Activated T-cell treated with anti-CD3 and anti-CD28 coated beads, Interleukin-2, amount 50 U/mL, for 1 hour (primary cell): ENCODE measurements around the gene C19orf38.
A peak's percentile ranks its signal among the peaks of the same experiment; 100 is the strongest.
"Not testable (repeated sequence)": the region's sequence is repeated elsewhere in the genome, so short reads cannot be mapped to it uniquely, and the experiment has no call there.

ENCODE experiments used
- DNase-seq: peaks from one replicate; pipeline ENCODE4 v3.0.0-alpha.2; 2020

C19orf38 gene

DNA sequence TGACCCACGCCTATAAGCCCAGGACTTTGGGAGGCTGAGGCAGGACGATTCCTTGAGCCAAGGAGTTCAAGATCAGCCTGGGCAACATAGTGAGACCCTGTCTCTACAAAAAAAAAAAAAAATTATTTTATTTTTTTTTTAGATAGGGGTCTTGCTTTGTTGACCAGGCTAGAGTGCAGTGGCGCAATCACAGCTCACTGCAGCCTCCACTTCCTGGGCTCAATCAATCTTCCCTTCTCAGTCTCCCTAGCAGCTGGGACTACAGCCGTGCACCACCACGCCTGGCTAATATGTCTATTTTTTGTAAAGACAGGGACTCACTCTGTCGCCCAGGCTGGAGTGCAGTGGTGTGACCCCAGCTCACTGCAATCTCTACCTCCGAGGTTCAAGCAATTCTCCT, 4.7 kb downstream of the C19orf38 start:
- no peak for DNase-seq

- DNase-seq: no peak
Observed at GRCh38 chr19:10854350-10855089, 6.3 kb downstream of the C19orf38 start.

DNA sequence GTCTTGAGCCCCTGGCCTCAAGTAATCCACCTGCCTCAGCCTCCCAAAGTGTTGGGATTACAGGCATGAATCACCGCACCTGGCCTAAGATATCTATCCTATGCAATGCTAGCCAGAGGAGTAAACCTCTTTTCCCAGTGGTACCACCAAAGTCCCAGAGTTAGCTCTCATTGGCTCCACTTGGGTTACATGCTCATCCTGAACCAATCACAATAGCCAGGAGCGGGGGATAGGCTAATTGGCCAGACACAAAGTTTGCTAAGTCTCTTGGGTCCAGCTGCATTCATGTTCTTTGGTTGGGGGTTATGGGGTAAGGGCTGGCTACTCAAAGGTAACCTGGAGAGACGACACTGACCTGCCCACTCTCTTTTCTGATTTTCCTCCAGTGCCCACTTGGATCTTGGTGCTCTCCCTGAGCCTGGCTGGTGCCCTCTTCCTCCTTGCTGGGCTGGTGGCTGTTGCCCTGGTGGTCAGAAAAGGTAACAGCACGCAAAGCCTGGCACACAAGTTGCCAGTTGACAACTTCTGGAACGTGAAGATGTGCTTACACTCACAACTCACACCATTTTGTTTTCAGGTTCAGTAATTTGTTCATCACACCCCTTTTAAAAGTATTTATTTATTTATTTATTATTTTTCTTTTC, 7.8 kb downstream of the C19orf38 start:
- DNase-seq: no peak

DNA sequence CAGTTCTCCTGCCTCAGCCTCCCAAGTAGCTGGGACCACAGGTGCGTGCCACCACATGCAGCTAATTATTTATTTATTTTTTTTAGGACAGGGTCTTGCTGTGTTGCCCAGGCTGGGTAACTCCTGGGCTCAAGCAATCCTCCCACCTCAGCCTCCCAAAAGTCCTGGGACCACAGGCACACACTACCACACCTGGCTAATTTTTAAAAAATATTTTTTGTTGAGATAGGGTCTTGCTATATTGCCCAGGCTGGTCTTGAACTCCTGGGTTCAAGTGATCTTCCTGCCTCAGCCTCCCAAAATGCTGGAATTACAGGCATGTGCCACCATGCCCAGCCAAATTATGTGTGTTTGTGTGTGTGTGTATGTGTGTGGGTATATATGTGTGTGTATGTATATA, 8.7 kb downstream of the C19orf38 start:
- DNase-seq: not testable (repeated sequence)

DNA sequence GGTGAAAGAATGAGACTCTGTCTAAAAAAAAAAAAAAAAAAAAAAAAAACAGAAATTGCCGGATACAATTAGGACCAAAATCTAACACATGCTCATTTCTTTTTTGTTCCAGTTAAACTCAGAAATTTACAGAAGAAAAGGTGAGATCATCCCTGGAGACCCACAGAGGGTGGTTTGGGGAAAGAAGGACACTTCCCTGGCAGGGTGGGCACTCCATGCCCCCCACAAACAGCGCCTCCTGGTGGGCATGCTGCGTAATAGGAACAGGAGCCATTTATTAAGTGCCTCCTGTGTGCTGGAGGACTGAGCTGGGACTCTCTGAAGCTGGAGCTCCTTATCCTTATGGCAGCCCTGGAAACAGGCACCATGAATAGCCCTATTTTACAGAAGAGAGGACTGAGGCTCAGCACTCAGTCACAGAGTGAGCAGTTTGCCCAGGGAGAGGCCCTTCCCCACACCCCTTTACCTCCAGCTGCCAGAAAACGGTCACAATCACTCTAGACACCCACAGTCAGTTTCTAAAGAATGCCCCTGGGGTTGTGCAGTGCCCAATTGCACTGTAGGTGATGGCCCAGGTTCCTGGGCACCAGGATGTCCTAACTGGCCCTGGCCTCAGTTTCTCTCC, 10.1 kb downstream of the C19orf38 start:
- DNase-seq: no peak

DNA sequence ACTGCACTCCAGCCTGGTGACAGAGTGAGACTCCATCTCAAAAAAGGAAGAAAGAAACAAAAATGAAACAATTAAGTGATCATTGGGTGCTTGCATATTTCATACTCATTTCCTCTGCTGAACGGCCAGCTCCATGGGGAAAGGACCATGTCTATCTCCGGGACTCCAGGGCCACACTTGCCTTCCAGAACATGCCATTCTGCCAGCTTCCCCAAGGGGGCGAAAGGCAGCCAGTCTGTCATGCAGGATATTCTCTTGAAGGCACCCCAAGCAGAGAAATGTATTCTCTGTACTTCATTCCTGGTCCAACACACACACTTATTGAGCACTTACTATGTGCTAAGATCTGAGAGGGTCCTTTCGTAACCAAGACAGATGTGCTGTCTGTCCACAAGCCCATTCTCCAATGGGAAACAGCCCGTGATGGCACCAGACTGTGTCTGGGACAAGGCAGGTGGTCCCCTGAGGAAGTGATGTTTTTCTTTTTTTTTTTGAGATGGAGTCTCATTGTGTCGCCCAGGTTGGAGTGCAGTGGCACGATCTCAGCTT, 13.0 kb downstream of the C19orf38 start:
- peak; percentile 34 for DNase-seq

DNA sequence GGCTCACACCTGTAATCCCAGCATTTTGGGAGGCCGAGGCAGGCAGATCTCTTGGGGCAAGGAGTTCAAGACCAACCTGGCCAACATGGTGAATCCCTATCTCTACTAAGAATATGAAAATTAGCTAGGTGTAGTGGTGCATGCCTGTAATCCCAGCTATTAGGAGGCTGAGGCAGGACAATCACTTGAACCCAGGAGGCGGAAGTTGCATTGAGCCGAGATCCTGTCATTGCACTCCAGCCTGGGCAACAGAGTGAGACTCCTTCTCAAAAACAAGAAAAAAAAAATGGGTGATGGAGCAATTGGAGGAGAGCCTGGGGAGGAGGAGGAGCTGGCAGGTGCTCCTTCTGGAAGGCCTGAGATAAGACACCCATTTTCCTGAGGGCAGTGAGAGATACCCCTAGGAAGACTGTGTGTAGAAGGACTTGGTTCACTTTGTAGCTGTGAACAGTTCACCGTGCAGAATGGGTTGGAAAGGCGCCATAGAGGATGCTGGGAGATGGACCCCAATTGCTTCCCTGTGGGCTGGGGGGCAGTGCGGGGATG, 14.4 kb downstream of the C19orf38 start:
- no peak for DNase-seq

- no peak for DNase-seq
Observed at GRCh38 chr19:10863107-10863717, 15.0 kb downstream of the C19orf38 start.

DNA sequence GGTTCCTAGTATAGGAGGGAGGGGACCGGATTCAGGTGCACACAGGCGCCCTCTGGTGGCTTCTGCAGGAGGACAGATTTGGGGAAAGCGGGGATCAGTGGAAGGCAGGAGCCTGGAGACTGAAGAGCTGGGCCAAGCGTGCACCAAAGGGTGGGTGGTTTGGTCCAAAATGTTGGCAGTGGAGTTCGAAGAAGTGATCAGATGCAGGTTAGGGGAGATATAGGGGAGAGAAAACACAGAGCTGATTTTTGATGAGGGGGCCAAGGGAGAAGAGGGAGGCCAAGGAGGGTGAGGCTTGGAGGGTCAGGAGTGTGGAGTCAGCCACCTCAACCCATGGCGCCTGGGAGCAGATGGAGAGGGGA, 16.3 kb downstream of the C19orf38 start:
- DNase-seq: peak; percentile 80

DNA sequence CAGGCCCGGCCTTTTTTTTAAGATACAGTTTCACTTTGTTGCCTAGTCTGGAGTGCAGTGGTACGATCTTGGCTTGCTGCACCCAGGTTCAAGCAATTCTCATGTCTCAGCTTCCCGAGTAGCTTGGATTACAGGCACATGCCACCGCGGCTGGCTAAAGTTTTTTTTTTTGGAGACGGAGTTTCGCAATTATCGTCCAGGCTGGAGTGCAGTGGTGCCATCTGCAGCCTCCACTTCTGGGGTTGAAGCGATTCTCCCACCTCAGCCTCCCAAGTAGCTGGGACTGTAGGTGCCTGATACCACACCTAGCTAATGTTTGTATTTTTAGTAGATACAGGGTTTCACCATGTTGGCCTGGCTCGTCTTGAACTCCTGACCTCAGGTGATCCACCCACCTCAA, 18.3 kb downstream of the C19orf38 start:
- DNase-seq: no peak

- DNase-seq: no peak
Observed at GRCh38 chr19:10868872-10869547, 20.8 kb downstream of the C19orf38 start.

GRCh38 chr19:10869872-10870311, 21.7 kb downstream of the C19orf38 start:
- not testable (repeated sequence) for DNase-seq

DNA sequence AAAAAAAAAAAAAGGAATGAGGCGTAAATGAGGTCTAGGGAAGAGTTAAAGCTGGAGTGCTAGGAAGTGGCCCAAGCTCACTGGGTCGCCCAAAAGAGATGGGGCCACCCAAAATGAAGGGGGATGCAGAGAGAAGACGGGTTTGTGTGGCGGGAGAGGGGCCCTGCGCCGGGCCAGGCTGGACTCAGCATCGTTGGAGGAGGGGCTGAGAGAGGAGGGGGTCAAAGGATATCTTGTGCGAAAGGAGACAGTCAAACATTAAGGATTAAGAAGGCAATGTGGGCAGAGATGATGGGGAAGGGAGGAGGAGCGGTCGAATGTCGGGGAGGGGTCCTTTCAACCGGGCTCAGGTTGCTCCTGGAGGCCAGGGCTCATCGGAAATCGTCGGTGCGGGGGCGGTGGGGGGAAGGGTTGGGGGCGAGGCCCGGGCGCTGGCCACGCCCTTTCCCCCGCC, 22.3 kb downstream of the C19orf38 start:
- no peak for DNase-seq

GRCh38 chr19:10870955-10871603, 22.9 kb downstream of the C19orf38 start, which contains the start of gene CARM1:
Gene CARM1 (plus strand): TSS chr19:10871553. CDS start chr19:10871703, 150 bp downstream.
- peak; percentile 100 for DNase-seq

- DNase-seq: peak; percentile 59
Observed at GRCh38 chr19:10871711-10872545, 23.7 kb downstream of the C19orf38 start.

GRCh38 chr19:10872546-10873107, 24.4 kb downstream of the C19orf38 start:
- no peak for DNase-seq

DNA sequence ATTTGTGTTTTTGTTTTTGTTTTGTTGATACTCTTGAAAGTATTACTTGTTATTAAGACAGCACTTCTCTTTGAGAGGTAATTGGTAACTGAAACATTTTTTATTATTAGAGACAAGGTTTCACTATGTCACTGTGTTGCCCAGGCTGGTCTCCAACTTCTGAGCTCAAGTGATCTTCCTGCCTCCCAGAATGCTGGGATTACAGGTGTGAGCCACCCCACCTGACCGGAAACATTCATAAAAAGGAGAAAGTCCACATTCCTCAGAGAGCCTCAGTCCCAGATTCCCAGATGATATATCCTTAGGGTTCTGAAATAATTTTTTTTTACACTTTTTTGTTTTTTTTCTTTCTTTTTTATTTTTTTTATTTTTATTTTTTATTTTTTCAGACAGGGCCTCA, 25.8 kb downstream of the C19orf38 start:
- no peak for DNase-seq

DNA sequence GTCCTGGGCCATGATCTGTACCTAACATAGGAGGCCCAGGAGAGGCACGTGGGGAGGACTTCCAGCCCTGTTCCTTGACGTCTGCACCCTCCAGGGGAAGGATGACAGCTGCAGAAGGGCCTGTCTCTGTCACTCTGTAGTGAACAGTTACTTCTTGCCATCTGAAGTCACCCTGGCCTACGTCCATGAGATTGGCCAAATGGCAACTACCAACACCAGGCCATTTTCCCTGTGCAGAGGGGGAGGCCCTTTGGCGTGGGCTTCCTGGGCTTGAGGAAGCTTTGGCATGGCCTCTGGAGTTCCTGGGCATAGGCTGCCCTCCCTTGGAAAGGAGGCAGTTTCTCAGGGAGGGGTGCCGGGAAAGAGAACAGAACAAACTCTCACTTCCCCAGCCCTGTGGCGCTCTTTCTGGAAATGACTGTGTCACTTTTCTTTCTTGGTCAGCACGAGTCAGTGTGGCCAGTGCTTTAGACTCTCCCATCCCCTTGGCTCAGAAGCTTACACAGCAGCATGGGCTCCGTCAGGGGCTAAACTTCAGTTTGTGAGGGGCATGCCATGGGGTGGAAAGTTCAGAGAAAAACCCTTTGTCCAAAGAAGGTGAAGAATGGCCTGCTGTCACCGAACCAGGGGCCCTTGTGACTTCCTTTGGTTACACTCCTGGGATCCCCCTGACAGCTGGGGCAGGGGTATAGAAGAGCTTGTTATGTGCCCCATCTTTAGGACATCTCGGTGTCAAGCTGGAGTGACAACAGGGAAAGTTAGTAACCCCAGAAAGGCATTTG, 28.4 kb downstream of the C19orf38 start:
- no peak for DNase-seq

DNA sequence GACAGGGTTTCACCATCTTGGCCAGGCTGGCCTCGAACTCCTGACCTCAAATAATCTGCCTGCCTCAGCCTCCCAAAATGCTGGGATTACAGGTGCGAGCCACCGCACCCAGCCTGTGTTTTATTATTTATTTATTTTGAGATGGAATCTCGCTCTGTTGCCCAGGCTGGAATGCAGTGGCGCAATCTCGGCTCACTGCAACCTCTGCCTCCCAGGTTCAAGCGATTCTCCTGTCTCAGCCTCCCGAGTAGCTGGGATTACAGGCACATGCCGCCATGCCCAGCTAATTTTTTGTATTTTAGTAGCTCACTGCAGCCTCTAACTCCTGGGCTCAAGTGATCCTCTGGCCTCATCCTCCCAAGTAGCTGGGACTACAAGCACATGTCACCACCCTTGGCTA, 29.4 kb downstream of the C19orf38 start:
- not testable (repeated sequence) for DNase-seq

DNA sequence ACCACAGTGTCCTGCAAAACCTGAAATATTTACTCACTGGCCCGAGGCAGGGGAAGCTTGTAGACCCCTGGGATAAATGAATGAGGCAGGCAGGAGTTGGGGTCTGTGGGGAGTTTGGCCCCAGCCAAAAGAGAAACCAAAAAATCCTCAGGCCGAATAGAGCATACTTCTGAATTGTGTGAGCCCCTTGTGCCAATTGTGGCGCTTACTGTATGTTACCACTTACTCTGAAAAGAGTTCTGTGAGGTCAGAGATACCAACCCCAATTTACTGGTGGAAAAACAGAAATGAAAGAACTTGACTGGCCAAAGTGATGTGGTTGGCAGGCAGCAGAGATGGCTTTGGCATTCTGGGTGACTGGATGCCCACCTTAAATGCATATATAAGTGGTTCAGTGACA, 30.0 kb downstream of the C19orf38 start:
- DNase-seq: no peak
